Kidney glomerular epithelial cell (primary cell): Measurements from ENCODE around the gene PRR22.

Experiments
- DNase-seq: peaks from one replicate; lab custom pipeline; 2025; lab: John Stamatoyannopoulos, UW

PRR22 gene

DNA sequence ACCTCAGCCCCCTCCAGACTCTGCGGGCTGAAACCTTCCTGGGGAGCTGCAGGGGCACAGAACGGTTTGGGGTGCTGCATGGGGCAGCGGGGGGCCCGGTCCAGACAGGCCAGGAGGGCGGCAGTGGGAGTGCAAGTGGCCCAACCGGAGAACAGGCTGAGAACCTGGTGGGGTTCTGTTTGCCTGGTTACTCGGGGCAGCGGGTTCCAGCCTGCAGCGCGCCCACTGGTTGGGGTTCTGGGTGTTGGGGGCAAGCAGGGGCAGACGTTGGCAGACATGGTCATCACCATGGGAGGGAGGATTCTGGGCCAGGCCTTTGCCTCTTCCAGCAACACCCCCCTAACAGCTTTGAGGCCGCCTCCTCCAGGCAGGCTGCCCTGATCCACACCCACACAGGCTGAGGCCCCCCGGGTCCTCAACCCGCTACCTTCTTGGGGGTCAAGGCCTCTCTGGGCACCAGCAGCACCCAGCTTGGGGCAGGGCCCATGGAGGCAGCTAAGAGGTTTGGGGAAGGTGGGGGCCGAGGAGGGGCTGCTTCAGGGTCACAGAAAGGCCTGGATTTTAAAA lies at the start of gene PRR22:
TSS of gene PRR22 (minus strand) at position 166 of the 567 bp plus-strand sequence. CDS start at position 80, 86 bp downstream.
- no peak for DNase-seq

DNA sequence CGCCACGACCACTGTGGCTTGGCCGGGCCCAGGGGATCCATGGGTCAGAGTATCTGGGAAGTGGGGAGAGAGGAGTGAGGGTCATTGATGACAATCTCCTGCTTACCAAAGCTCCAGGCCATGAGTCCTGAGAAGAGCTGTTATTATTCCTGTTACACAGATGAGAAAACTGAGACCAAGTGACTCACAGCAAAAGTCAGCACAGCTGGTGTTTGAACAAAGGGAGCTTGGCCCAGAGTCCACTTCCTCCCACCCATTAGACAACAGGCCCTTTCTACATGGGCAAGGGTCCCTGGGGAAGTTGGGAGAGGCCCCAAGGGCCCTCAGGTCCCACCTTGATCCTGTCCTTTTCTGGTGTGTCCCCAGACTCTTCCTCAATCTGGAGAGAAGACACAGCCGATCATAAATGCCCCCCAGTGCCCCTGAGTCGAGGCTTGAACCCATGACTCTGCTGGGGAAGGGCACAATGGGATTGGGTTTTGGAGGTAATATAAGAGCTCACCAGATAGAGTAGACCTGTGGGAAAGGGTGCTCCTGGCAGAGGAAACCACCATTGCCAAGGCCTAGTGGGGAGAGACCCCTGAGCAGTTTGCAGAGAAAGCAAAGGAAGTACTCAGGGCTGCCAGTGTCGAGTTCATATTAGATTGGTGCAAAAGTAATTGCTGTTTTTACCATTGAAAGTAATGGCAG lies 48.1 kb upstream of the PRR22 start:
- DNase-seq = no peak

DNA sequence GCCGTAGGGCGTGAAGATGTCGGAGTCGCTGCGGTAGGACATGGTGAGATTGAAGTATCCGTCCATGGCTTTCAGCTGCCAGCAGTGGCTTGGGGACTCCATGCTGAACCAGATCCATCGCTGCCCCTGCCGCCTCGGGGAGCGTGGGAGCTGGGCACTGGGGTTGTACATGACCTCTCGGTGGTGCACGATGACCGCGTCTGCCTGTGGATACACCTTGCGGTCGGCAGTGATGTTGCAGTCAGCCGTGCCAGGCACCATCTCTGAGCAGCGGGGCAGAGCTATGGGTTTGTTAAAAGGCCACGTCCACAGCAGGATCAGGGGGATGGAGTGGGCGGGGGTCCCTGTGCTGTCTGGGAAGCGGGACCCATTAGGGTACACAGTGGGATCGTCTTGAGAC lies 47.5 kb upstream of the PRR22 start:
- no peak for DNase-seq

DNA sequence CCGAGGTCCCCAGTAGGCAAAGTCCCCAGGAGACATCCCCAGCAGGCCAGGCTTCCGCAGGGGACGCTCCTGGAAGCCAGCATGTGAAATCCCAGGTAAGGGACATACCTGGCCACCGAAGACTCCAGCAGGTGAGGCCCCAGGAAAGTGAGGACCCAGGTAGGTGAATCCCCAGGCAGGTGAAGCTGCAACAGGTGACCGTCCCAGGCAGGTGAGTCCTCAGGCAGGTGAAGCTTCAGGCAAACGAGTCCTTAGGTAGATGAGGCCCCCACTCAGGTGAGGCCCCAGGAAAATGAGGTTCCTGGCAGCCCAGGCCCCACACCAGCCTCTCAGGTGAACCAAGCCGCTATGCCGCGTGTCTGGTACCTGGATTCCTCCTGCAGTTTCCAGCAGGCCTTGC lies 46.6 kb upstream of the PRR22 start:
- no peak for DNase-seq

DNA sequence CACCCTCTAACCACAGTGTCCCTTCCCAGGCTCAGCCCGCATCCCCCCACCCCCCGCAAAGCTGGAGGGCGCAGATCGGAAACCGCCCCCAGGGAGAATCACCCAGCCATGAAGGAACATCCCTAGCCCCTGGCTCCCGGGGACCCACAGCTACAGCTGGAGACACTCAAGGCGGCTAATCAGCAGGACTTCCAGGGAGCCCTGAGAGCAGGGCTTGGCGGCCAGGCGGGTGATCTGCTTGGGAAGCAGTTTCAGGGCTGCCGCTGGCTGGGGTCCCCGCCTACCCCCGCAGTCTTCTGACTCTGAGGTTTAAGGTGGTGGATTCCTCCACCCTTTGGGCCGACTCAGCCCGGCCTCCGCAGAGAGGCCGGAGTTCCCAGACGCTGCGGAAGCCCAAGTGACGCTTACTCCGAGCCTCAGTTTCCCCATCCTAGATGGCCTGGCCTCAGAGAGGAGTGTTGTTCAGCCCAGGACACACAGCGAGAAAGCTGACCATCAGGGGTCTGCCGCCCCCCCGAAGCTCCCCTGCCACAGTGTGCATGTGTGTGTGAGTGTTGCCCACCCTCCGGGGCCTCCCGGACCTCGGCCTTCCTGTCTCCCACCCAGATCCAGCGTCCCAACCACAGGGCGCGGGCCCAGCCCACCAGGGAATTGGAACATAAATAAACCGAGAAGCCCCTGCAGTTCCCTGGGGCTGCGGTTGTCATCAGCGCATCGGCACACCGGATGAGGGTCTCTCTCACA lies 45.2 kb upstream of the PRR22 start:
- DNase-seq = no peak

DNA sequence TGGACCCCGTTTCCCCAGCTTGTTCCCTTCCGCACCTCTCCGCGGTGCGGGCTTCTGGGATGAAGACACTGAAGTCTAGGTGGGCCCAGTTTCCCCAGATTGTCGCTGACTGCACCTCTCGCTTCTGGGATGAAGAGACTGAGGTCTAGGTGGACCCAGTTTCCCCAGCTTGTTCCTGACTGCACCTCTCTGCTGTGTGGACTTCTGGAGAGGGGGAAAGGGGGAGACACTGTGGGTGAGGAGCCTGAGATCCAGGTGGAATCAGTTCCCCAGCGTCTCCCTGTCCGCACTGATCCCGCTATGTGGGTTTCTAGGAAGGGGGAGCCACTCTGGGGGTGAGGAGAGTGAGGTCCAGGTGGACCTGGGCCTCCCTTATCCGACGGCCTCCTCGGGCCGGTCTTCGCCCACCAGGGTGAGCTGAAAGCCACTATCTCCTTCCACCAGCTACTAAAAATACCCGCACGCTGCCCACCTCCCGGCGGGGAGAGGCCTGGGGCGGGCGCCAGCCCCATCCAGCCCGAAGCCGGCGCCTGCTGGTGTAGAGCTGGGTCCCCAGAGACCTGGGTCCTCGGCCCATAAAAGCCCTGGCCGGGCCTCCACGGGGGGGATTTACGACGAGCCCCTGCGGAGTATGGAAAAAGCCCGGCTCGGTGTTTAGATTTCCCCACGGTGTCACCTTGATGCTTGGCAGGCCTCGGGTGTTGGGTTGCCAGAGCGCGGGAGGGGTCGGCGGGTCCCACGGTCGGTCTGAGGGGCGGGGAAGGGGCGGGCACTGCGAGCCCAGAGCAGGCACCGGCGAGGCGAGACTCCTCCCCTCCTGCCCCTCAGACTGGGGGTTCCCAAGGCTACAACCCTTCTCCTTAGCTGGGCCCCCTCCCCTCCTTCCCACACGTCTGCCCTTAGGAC lies 44.4 kb upstream of the PRR22 start:
- DNase-seq = no peak

DNA sequence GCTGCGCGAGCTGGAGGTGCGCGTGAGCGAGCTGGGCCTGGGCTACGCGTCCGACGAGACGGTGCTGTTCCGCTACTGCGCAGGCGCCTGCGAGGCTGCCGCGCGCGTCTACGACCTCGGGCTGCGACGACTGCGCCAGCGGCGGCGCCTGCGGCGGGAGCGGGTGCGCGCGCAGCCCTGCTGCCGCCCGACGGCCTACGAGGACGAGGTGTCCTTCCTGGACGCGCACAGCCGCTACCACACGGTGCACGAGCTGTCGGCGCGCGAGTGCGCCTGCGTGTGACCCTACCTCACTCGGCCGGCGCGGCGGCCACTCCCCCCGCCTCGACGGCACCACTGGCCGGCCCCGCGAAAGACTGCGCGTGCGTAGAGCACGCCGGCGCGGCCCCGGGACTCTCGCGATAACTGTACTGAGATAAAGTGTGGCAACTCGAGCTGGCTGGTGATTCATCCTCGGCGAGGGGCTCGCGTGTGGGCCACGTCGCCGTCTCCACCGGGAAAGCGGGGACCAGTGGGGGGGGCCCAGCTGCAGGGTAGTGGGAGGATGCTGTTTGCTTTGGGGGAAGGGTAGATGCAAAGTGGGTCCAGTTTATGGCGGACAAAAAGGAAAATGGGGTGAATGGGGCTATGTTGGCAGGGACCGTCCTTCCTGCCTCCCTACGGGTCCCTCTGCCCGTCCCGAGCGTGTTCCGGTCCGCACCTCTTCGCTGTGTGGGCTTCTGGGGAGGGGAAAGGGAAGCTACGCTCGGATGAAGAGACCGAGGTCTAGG lies 43.5 kb upstream of the PRR22 start:
- peak; percentile 86 for DNase-seq

DNA sequence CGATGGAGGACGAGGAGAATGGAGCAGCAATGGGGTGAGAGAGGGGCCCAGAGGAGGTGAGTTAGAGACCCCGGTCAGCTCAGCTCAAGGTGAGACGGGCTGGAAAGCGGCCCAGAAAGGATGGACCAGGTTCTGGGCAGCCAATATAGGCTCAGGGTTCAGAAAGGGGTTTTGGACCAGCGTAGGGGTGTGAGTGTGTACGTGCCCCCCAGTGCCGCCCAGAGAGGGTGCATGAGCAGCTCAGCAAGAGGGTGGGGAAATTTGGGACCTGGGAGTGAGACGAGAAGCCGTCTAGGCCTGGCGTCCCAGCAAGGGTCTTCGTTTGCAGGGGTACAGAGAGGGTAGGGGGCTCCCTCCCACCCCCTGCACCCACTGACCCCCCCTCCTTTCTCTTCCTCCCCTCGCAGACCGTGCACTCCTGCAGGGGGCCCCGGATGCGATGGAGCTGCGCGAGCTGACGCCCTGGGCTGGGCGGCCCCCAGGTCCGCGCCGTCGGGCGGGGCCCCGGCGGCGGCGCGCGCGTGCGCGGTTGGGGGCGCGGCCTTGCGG lies 42.9 kb upstream of the PRR22 start:
- no peak for DNase-seq

DNA sequence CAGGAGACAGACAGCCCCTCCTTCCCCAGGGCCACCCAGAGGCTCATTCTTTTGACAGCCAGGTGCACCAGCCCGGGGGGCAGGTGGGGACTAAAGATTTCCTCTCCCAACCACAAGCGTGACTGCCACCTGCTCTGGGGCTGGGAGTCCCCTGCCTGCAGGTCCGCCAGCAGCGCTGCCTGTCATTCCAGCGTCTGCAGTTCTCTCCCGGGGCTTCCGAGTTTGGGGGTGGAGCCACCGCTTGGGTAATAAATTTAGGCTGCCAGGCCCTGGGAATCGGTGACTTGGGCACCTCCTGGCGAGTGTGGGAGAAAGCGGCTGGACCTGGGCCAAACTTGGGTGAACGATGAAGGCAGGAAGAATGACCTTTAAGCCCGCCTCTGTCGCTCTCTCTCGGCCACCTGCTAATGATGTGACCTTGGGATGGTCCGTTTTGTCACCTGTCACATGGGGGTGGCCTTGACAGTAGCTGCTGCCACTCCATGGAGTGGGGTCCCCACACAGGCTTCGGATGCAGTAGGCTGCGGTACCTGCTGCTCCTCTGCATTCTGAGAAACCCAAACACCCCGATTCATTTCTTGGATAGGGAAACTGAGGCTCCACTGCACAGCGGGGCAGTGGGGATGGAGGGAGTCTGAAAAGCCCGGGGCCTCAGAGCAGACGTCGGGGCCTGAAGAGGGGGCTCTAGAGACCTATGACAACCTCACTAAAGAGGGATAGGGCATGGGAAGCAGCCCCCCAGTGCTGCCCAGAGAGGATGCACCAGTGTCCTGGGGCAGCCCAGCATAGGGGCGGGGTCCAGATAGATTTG lies 42.2 kb upstream of the PRR22 start:
- DNase-seq = peak; percentile 49

DNA sequence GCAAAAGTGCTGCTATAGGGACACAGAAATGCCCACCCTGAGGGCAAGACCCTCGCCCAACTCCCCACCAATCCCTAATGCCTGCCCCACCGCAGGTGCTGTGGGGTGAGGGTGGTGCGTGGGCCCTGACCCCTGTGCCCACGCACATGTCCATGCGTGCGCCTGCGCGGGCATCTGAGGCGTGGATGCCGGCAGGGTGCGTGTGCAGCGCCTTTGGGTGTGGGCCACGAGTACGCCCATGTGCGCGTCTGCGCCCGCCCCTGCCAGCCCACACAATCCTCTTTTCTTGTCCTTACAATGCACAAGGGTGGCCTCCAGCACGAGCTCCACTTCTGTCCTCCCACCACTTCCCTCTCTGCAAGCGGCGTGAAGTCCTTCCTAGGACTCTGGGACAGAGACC lies 40.6 kb upstream of the PRR22 start:
- DNase-seq = no peak

DNA sequence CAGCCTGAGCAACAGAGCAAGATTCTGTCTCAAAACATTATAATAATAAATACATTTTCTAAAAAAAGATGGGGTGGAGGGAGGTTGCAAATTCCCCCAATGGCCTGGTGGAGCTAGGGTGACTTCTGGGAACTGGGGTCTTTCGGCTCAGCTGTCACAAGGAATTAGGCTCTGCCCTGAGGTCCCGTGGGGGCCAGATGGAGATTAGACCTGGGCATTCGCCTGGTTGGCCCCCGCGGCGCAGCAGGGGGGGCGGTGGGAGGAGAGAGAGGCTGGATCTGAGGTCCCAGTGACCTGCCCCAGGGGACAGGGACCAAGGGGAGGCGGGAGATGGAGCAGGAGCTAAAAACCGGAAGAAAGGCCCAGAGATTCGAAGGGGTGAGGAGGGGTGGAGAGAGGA lies 40.2 kb upstream of the PRR22 start:
- no peak for DNase-seq

DNA sequence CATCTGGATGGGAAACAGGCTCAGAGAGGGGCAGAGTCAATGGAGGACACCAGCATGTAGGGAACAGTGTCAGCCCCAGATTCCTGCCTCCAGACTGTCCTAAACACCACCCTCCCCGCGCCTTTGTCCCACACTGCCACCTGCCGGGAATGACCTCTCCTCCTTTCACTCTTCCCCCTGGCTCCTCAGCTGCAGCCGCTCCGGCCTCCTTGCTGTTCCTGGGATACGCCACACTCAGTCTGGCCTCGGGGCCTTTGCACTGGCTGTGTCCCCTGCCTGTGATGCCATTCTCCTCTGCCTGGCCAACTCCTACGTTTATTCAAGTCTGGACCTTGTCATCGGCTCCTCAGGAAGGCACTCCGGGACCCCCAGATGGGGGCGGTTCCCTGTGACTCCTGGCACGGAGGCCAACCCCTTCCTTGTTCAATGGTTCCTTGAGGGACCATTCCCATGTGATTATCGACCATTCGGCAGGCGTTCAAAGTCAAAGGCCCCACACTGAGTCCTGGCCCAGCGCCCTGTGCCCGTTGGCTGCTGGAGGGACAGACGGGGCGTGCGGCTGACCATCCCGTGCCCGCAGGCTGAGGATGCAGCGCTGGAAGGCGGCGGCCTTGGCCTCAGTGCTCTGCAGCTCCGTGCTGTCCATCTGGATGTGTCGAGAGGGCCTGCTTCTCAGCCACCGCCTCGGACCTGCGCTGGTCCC lies 39.2 kb upstream of the PRR22 start:
- no peak for DNase-seq

DNA sequence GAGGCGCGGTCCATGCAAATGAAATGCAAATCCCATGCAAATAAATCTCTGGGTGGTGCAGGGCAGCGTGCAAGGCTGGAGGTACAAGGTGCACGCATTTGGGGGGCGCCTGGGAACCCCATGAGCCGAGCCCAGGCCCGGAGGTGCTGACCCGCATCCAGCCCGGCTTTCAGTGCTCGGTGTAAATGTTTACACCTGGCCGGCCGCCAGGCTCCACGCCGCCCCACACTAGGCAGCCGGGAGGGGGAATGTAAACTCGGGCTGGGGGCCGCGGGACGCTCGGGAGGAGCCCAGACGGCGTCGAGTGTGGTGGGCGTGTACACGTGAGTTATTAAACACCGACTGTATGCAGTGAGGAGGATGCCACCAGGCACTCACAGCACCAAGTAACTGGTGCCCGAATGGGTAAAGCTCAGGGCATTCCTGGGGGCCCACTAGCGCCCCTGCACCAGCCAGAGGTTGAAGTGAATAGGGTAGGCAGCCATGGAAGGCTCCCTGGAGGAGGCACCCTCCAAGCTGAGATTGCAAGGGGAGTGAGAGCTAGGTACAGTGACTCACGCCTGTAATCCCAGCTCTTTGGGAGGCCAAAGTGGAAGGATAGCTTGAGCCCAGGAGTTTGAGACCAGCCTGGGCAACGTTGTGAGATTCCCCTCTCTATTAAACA lies 37.8 kb upstream of the PRR22 start:
- no peak for DNase-seq

DNA sequence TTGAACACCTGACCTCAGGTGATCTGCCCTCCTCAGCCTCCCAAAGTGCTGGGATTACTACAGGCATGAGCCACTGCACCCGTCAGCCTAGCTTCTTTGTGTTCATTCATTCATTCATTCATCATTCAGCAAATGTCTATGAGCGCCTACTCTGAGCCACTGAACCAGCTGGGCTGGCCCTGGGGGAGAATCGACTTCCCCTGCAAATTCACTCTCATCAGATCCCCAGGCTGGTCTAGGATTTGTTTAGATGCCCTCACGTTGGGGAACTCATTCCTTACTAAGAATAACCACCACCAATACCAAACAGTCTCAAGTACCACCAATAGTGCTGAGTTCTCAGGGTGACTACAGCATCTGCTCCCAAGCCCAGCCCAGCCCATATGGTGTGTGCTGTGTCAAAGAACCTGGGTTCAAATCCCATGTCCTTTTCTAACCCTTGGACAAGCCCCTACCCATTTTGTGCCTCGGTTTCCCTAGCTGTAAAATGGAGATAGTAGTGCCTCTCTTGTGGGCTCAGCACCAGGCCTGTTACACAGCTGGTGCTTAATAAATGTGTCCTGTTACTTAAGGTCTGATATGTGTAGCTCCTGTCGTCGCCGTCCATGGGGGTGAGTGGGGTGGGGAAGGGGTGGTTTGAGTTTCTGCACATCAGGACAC lies 37.1 kb upstream of the PRR22 start:
- DNase-seq = no peak

DNA sequence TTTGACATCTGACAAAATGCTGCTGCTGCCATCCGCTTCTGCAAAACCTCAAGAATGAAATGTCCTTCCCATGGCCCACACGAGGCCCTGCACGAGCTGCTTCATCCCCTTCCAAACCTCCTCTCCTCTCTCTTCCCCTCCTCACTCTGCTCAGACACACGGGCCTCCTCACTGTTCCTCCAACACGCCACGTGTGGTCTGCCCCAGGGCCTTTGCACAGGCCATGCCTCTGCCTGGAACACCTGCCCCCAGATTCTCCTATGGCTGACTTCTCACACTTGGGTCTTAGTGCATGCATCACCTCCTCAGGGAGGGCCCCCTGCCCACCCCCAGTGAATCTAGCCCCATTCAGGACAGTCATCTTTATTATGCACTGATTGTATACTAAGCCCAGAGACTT lies 36.2 kb upstream of the PRR22 start:
- no peak for DNase-seq

DNA sequence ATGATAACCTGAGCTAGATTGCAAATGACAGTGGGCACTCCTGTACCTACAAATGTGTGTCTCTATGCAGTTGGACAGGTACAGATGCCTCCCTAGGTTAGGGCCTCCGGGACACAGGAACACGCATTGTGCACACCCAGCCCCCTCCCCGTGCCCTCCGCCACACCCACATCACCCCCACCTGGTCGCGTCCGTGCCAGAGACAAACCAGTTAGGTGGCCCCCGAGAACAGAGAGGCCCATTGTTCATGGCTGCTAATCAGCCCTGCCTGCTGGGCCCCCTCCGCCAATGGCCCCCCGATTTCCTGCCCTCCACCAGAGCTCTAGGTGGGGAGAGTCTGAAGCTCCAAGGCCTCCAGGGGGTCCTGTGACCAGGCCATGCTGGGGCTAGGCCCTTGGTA lies 34.0 kb upstream of the PRR22 start:
- DNase-seq = no peak

DNA sequence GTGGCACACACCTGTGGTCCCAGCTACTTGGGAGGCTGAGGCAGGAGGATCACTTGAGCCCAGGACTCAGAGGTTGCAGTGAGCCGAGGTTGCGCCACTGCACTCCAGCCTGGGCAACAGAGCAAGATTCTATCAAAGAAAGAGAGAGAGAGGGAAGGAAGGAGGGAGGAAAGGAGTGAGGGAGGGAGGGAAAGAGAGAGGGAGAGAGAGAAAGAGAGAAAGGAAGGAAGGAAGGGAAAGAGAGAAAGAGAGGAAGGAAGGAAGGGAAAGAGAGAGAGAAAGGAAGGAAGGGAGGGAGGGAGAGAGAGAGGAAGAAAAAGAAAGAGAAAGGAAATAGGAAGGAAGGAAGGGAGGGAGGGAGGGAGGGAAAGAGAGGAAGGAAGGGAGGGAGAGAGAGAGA lies 32.7 kb upstream of the PRR22 start:
- DNase-seq = no peak

DNA sequence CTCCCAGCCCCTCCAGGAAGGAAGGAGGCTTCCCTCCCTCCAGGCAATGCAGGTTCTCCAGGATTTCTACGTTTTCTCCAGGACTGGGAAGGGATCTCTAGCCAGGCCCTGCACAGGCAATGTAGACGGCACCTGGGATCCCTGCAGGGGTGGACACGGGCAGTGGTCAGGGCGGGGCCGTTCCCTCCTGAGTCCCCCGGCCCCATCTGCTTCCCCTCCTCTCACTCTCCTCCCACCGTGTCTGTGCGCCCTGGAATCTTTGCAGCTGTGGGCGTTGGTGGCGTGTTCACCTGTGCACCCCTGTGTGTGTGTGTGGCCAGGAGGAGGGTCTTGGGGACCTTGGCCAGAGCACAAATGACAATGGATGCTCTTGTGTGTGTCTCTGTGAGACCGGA lies 30.3 kb upstream of the PRR22 start:
- no peak for DNase-seq
